K562 (cell line): ENCODE results near the gene CCL13. TPM values are rescaled to one million over a fixed set of nuclear protein-coding genes. Genes with fewer than 3 reads are reported as not detected.

ENCODE experiments used
- ATF3 ChIP-seq, 2 experiments: fragments of 450-650 bp in 1 of 2; sonication (generic) in 1 of 2; formaldehyde crosslinking in 1 of 2; IDR thresholded peaks in 1 of 2; conservative IDR thresholded peaks in 1 of 2; 2 replicates each; pipeline versions ENCODE4 v1.6.1 to v1.8.1; 2016 to 2023; ENCODE audit warnings: mild to moderate bottlenecking in 2 of 2, moderate library complexity in 2 of 2, inconsistent platforms in 1 of 2, missing genetic modification reagents in 1 of 2
- BRF2 ChIP-seq: IDR thresholded peaks from 3 replicates; pipeline ENCODE4 v1.6.1; 2011; ENCODE audit warnings: borderline replicate concordance, mild to moderate bottlenecking; ENCODE audit not compliant: insufficient read length, insufficient read depth
- HNRNPUL1 ChIP-seq: fragments of 200-400 bp; formaldehyde crosslinking; IDR thresholded peaks from 2 replicates; pipeline ENCODE4 v1.6.1; 2017; ENCODE audit warnings: low read length
- KDM2B ChIP-seq: fragments of 250-450 bp; sonication (Bioruptor Pico); IDR thresholded peaks from 2 replicates; pipeline ENCODE4 v1.8.0; 2021; ENCODE audit warnings: mild to moderate bottlenecking, moderate library complexity
- LARP7 ChIP-seq: fragments of 450-650 bp; IDR thresholded peaks from 2 replicates; pipeline ENCODE4 v1.6.1; 2016
- LEF1 ChIP-seq: fragments of 450-650 bp; IDR thresholded peaks from 2 replicates; pipeline ENCODE4 v1.6.1; 2016; ENCODE audit warnings: mild to moderate bottlenecking
- MCM7 ChIP-seq, 2 experiments: fragments of 450-650 bp; IDR thresholded peaks; 2 replicates each; pipeline ENCODE4 v1.6.1; 2016 to 2018
- PATZ1 ChIP-seq: fragments of 250-450 bp; sonication (Bioruptor Pico); IDR thresholded peaks from 2 replicates; pipeline ENCODE4 v1.5.0; 2020; ENCODE audit warnings: mild to moderate bottlenecking, borderline replicate concordance
- RBFOX2 ChIP-seq: fragments of 200-400 bp; formaldehyde crosslinking; IDR thresholded peaks from 2 replicates; pipeline ENCODE4 v1.6.1; 2017; ENCODE audit warnings: low read depth, mild to moderate bottlenecking, low read length, moderate library complexity
- SAFB ChIP-seq: fragments of 200-400 bp; formaldehyde crosslinking; IDR thresholded peaks from 2 replicates; pipeline ENCODE4 v1.6.1; 2017; ENCODE audit warnings: low read depth, low read length, borderline replicate concordance
- SRSF7 ChIP-seq: fragments of 200-400 bp; formaldehyde crosslinking; optimal IDR thresholded peaks from 2 replicates; pipeline ENCODE3; 2017; ENCODE audit warnings: mild to moderate bottlenecking, low read depth, low read length
- U2AF1 ChIP-seq: fragments of 200-400 bp; formaldehyde crosslinking; optimal IDR thresholded peaks from 2 replicates; pipeline ENCODE3; 2017; ENCODE audit warnings: mild to moderate bottlenecking, low read depth, low read length, moderate library complexity
- ZNF518B ChIP-seq: fragments of 250-450 bp; sonication (Bioruptor Pico); IDR thresholded peaks from 2 replicates; pipeline ENCODE4 v1.5.0; 2021; ENCODE audit warnings: mild to moderate bottlenecking, moderate library complexity
- polyA plus RNA-seq, 8 experiments: library from polyadenylated mRNA; depleted of rRNA in 4 of 8; stranded (reverse) in 5 of 8; unstranded in 3 of 8; fragments of >200 nt; fragmentation: Nextera tagmentation in 2 of 8; fragmentation: Illumina TruSeq in 1 of 8; extraction: Ambion mirVana in 2 of 8; extraction: Trizol in 1 of 8; gene quantifications; 2 replicates each; pipeline versions ENCODE4 v1.2.1 to v1.2.3, GENCODE V29; 2011 to 2014; ENCODE audit warnings: inconsistent platforms in 1 of 8, missing spikeins in 1 of 8
- total RNA-seq, 7 experiments: library from RNA; depleted of rRNA in 6 of 7; stranded (reverse); fragments of >200 nt in 6 of 7; fragmentation: Illumina TruSeq in 2 of 7; extraction: Trizol in 2 of 7; gene quantifications; 2 replicates each; pipeline versions ENCODE4 v1.2.1 to v1.2.3, GENCODE V29; 2011 to 2021; ENCODE audit warnings: low replicate concordance in 1 of 7

Gene CCL13
- total and polyA plus RNA-seq, 9 of the 15 experiments (the other 6 are each of a cell fraction or from before 2014, with no cell fraction given): not detected

- TF ChIP-seq HNRNPUL1 (no peak), LEF1 (peak; percentile 46; the same call in 1 of the 2 replicates), U2AF1 (no peak), KDM2B (no peak), ZNF518B (CRISPR knock-in tag) (no peak), RBFOX2 (0 out of 2 replicates have a peak, but pooled peaks have one; percentile 25), SRSF7 (no peak), SAFB (no peak), BRF2 (no peak), ATF3 (IDR thresholded peaks at IDR 0.05) (peak; percentile 98), ATF3 (CRISPR knock-in tag; conservative IDR thresholded peaks at IDR 0.05) (no peak), LARP7 (no peak), MCM7 (IDR thresholded peaks at IDR 0.05) (no peak), PATZ1 (CRISPR knock-in tag) (no peak)
Observed at GRCh38 chr17:34347063-34347462, 9.2 kb upstream of the CCL13 start (continued).
